Upper lobe of left lung (tissue), 4 donors: ENCODE results near the gene MYO16.

ENCODE experiments used
- POLR2AphosphoS5 ChIP-seq, 2 donors: sonication (generic); formaldehyde crosslinking; IDR thresholded peaks; one replicate each; pipeline ENCODE4 v1.5.1; 2017; ENCODE audit warnings: antibody characterized with exemption in 2 of 2
- TF ChIP-seq, protein P1 (sequence below), 6 experiments: fragments of 450-650 bp in 4 of 6; fragments of 200-600 bp in 2 of 6; sonication (generic) in 2 of 6; IDR thresholded peaks; one replicate each; pipeline ENCODE4 v1.5.1; 2016 to 2019; ENCODE audit warnings: antibody characterized with exemption in 6 of 6

DNA sequence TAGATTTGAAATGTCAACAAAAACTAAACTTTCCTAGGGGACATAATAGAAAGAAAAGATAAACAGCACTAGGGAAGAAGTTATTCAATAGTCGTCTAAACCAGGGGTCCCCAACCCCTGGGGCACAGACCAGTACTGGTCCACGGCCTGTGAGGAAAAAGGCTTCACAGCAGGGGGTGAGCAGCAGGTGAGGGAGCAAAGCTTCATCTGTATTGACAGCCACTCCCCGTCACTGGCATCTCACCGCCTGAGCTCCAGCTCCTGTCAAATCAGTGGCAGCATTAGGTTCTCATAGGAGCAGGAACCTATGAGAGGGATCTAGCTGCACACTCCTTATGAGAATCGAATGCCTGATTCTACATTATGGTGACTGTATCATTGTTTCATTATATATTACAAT, 382.7 kb downstream of the MYO16 start:
- TF ChIP-seq POLR2AphosphoS5 (IDR thresholded peaks at IDR 0.05): no peak
- TF ChIP-seq, protein P1, sequence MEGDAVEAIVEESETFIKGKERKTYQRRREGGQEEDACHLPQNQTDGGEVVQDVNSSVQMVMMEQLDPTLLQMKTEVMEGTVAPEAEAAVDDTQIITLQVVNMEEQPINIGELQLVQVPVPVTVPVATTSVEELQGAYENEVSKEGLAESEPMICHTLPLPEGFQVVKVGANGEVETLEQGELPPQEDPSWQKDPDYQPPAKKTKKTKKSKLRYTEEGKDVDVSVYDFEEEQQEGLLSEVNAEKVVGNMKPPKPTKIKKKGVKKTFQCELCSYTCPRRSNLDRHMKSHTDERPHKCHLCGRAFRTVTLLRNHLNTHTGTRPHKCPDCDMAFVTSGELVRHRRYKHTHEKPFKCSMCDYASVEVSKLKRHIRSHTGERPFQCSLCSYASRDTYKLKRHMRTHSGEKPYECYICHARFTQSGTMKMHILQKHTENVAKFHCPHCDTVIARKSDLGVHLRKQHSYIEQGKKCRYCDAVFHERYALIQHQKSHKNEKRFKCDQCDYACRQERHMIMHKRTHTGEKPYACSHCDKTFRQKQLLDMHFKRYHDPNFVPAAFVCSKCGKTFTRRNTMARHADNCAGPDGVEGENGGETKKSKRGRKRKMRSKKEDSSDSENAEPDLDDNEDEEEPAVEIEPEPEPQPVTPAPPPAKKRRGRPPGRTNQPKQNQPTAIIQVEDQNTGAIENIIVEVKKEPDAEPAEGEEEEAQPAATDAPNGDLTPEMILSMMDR (IDR thresholded peaks at IDR 0.05): no peak
